ENCODE data around the gene WDHD1. TPM values are rescaled to one million over a fixed set of nuclear protein-coding genes. Genes with fewer than 3 reads are reported as not detected.
"Not testable (repeated sequence)": the region's sequence is repeated elsewhere in the genome, so short reads cannot be mapped to it uniquely, and the experiment has no call there.

The WDHD1 gene
- total RNA-seq, 6 donors from 2014 or later = 1.0 to 5.0 (median 2.6) TPM

GRCh38 chr14:54929556-54929955 lies 97.3 kb downstream of the WDHD1 start:
- Histone ChIP-seq H3K9me3 (no peaks in the 10 kb centered on the region), H3K36me3 (no peaks in the 10 kb centered on the region), H3K4me3 (no peak overlapping the region), H3K27ac (no peak overlapping the region), H3K4me1 (no peaks in the 10 kb centered on the region), H3K27me3 (no peaks in the 10 kb centered on the region)
- ATAC-seq (ENCODE audit: low FRiP score in 2 of 2) = no peak
- DNase-seq = no peak
- TF ChIP-seq EP300 (IDR thresholded peaks at IDR 0.05) = no peak
- no peak for TF ChIP-seq POLR2AphosphoS5 (IDR thresholded peaks at IDR 0.05)
- TF ChIP-seq CTCF (IDR thresholded peaks at IDR 0.05) = no peak
- no peak for TF ChIP-seq POLR2A (IDR thresholded peaks at IDR 0.05)

GRCh38 chr14:54928216-54928615 lies 98.7 kb downstream of the WDHD1 start:
- Histone ChIP-seq H3K27ac (no peak overlapping the region), H3K4me1 (no peaks in the 10 kb centered on the region), H3K27me3 (no peaks in the 10 kb centered on the region), H3K4me3 (no peak overlapping the region), H3K36me3 (no peaks in the 10 kb centered on the region), H3K9me3 (no peaks in the 10 kb centered on the region)
- TF ChIP-seq POLR2AphosphoS5 (IDR thresholded peaks at IDR 0.05) = no peak
- TF ChIP-seq EP300 (IDR thresholded peaks at IDR 0.05) = no peak
- TF ChIP-seq POLR2A (IDR thresholded peaks at IDR 0.05) = no peak
- no peak for TF ChIP-seq CTCF (IDR thresholded peaks at IDR 0.05)
- ATAC-seq (ENCODE audit: low FRiP score in 2 of 2) (no peak), DNase-seq (no peak)

- DNase-seq (no peak), ATAC-seq (ENCODE audit: low FRiP score in 2 of 2) (no peak)
- no peak overlapping the region for H3K27ac ChIP-seq
- WGBS, 2 donors = 71 to 86% methylated on average over 1 of the region's 1 CpG
- H3K27me3 ChIP-seq = no peaks in the 10 kb centered on the region
- TF ChIP-seq EP300 (IDR thresholded peaks at IDR 0.05) (no peak), CTCF (IDR thresholded peaks at IDR 0.05) (no peak), POLR2AphosphoS5 (IDR thresholded peaks at IDR 0.05) (no peak), POLR2A (IDR thresholded peaks at IDR 0.05) (no peak)
- H3K9me3 ChIP-seq = no peaks in the 10 kb centered on the region
- H3K4me1 ChIP-seq = no peaks in the 10 kb centered on the region
- H3K4me3 ChIP-seq = no peak overlapping the region
- no peaks in the 10 kb centered on the region for H3K36me3 ChIP-seq
Measured at GRCh38 chr14:54927551-54927950, 99.3 kb downstream of the WDHD1 start.

- ATAC-seq (ENCODE audit: low FRiP score in 2 of 2); H3K27ac ChIP-seq; H3K4me1 ChIP-seq; H3K4me3 ChIP-seq; H3K27me3 ChIP-seq; H3K36me3 ChIP-seq; DNase-seq; H3K9me3 ChIP-seq: not testable (repeated sequence)
- 89 to 91% methylated on average over 5 of the region's 5 CpGs for WGBS, 2 donors
Measured at GRCh38 chr14:54926570-54926969, 100.3 kb downstream of the WDHD1 start.

DNA sequence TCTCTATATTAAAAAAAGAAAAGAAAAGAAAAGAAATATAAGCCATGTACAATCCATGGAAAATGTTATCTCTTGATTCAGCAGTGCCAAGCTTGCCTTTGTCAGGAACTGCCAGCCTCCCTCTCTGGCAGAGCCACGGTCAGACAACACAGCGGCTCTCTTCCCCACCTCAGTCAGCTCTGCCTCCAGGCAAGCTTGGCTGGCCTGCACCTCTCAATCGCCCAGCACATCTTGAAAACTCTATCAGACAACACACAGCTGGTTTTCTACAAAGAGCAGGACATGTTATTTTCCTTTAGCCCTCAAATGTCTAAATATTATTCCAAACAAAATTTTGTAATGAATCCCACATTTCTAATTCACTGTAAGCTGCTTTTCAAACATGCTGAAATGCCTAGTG lies 104.3 kb downstream of the WDHD1 start:
- Histone ChIP-seq H3K27me3 (no peaks in the 10 kb centered on the region), H3K36me3 (no peaks in the 10 kb centered on the region), H3K9me3 (no peaks in the 10 kb centered on the region), H3K4me3 (no peak overlapping the region), H3K4me1 (no peaks in the 10 kb centered on the region), H3K27ac (no peak overlapping the region)
- whole genome bisulfite sequencing, 2 donors = 70 to 76% methylated on average over 3 of the region's 3 CpGs
- ATAC-seq (ENCODE audit: low FRiP score in 2 of 2) (no peak), DNase-seq (no peak)
- TF ChIP-seq EP300 (IDR thresholded peaks at IDR 0.05) = no peak
- no peak for TF ChIP-seq POLR2A (IDR thresholded peaks at IDR 0.05)

DNA sequence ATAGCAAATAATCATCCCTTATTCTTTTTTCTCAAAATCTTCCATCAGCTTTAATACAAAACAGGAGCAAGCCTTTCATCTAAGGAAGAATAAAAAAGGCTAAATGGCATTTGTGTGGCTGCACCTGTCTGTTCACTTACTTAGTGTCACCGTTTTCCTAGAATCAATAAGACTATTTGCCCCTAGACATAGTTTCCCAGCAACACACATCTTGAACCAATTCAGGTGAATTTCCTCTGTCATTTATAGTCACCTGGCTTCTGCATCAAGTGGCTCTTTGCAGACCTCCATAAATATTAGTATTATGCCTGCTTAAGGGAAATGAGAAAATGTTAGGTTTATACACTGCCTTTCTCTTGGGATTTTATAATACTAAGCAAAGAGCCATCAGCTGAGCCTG lies 106.8 kb downstream of the WDHD1 start:
- ATAC-seq (ENCODE audit: low FRiP score in 2 of 2) = no peak
- WGBS, 2 donors = 59 to 79% methylated on average over 1 of the region's 1 CpG
- DNase-seq = no peak

More for the DNA sequence above, 106.8 kb downstream of the WDHD1 start:
- Histone ChIP-seq H3K4me3 (no peak overlapping the region), H3K27me3 (no peaks in the 10 kb centered on the region), H3K4me1 (no peaks in the 10 kb centered on the region), H3K27ac (no peak overlapping the region), H3K36me3 (no peaks in the 10 kb centered on the region), H3K9me3 (no peaks in the 10 kb centered on the region)
- TF ChIP-seq POLR2AphosphoS5 (IDR thresholded peaks at IDR 0.05) (no peak), EP300 (IDR thresholded peaks at IDR 0.05) (no peak), CTCF (IDR thresholded peaks at IDR 0.05) (no peak), POLR2A (IDR thresholded peaks at IDR 0.05) (no peak)

Data from upper lobe of left lung (tissue), 6 donors.